Renal cortical epithelial cell (primary cell): ENCODE measurements around the gene MAPKAPK3. TPM values are rescaled to one million over a fixed set of nuclear protein-coding genes. Genes with fewer than 3 reads are reported as not detected.

Source experiments
- DNase-seq: peaks from one replicate; pipeline ENCODE4 v3.0.0-alpha.2; 2011; ENCODE audit warnings: low read depth
- total RNA-seq: library from RNA; depleted of rRNA; stranded (reverse); fragments of >200 nt; gene quantifications from 2 replicates; pipeline ENCODE4 v1.2.3, GENCODE V29; 2014

Gene MAPKAPK3
- total RNA-seq, 1 donor from 2014 or later: 51.7 TPM

GRCh38 chr3:50609071-50609762 lies 7.7 kb upstream of the MAPKAPK3 start:
- no peak for DNase-seq

DNA sequence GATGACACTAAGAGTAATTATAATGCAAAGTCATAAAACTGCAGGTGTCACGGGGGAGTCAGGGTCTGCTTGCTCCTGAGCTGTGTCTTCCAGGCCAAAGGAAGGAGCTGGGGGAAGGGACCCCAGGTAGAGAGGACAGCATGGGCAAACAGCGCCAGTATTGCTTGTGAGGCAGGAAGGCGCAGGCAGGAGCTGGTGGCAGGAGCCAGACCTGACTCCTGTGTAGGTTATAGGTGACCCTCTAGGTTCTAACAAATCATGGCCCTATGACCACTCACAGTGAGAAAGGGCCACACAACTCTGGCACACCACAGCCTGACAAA lies 7.2 kb upstream of the MAPKAPK3 start:
- DNase-seq: no peak

DNA sequence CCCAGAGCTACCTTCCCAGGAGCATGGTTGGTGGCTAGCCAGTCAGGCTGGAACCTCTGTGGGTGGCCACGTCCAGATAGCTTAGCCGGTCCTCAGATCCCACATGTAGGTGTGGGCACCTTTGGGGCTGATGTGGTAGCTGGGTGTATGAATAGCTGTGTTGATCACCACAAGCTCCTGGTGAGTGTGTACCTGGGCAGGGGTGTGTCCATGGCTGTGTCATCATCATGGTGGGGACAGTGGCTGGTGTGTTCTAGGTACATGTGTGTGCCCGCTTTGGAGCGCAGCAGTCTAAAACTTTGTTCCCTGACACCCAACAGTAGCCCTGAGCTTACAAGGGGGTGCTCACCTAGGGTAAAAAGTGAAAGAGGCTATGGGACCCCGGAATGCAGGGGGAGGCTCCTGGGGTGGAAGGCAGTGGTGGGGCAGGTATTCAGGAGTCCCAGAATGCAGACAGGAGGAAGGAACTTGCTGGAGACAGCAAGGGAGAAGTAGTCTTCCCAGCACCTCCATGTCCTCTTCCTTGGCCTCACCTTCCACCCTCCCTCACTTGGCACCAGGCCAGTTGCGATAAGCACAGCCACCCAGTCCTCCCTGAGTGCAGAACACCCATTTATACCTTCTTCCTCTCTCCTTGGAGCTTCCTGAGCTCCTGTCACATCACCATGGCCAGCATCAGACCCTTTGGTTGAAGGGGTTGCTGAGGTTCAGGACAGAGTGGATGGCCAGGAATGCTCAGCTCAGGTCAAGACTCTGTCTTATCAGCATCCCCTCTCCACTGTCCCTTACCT lies 6.6 kb upstream of the MAPKAPK3 start:
- DNase-seq: no peak

GRCh38 chr3:50610992-50611463 lies 5.9 kb upstream of the MAPKAPK3 start:
- no peak for DNase-seq

- peak; percentile 85 for DNase-seq
These were observed 5.3 kb upstream of the MAPKAPK3 start, which contains the start of gene CISH for GRCh38 chr3:50611464-50612233. CISH (minus strand) TSS chr3:50611774; CDS start chr3:50611650, 124 bp downstream.

- no peak for DNase-seq
These were observed 4.6 kb upstream of the MAPKAPK3 start for GRCh38 chr3:50612234-50612882.

- no peak for DNase-seq
These were observed 3.7 kb upstream of the MAPKAPK3 start for GRCh38 chr3:50612970-50613846.

DNA sequence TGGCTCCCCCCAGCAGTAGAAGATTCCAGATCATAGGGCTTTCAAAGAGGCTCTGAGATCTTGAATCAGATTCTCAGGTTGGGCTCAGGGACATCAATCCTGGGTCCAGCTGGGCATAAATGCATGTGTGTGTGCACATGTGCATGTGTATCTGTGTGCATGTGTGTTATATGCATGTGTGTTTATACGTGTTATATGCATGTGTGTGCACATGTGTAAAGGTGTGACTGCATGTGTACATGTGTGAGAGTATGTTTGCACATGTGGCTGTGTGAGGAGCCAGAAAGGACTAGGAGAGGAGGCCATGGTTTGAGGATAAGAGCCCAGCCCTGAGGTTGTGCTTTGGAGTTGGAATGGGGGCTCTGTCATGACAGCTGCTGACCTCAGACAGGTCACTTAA lies 1.8 kb upstream of the MAPKAPK3 start:
- no peak for DNase-seq

DNA sequence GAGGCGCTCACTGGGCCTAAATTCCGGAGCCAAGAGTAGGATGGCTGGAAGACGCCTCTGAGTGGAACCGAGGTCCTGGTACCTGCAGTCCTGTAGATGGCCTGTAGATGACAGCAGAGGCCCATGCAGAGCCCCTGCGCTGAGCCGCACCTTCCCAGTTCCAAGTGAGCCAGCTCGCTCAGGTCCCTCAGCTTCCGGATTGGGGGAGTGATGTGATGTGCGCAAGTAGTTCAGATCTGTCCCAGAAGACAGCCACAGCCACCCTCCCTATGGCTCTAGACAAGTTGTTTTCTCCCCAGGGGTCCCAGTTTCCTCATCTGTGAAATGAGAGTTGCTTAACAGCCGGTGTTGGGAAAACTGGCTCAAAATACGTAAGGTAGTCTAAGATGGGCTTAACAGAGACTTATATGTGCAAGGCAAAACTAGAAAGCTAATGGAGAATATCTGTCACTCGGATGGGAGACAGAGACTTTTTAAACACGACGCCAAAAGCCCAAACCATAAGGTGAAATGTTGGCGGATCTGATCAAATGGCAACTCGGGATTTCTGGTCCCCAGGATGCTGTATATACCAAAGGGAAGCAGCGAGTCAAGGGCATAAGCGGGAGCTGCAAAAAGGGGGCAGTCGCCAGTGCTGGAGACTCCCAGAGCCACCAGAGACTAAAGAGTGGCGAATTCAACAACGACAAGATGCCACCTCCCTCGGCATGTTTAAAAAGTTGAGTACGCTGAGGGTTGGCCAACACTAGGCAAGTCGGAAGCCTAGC lies 765 bp upstream of the MAPKAPK3 start:
- peak; percentile 66 for DNase-seq

GRCh38 chr3:50616770-50617095 lies 218 bp upstream of the MAPKAPK3 start:
- DNase-seq: peak; percentile 74

DNA sequence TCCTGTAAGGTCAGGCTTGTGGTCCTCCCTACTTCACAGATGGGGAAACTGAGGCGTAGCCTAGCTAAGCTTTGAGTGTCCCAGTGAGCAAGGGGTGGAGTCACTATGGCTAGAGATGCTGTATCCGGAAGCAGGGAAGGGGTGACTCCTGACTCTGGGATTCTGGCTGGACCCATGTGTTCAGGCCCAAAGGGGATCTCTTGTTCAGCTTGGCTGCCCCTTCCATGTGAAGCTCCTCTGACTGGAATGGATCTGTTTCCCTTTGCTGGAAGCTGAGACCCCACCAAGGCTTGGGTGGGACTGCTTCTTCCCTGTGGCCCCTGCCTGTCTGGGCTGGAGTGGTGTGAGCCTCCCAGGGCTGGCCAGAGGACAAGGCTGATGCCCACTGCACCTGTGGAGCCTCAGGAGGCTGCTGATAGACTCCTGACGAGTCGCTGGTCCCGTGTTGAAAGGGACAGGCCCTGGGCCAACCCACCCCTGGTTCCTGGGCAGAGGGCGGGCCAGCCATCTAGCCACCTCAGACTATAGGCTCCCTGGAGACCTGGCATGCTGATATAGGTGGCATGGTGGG lies 1.0 kb downstream of the MAPKAPK3 start:
- no peak for DNase-seq

DNA sequence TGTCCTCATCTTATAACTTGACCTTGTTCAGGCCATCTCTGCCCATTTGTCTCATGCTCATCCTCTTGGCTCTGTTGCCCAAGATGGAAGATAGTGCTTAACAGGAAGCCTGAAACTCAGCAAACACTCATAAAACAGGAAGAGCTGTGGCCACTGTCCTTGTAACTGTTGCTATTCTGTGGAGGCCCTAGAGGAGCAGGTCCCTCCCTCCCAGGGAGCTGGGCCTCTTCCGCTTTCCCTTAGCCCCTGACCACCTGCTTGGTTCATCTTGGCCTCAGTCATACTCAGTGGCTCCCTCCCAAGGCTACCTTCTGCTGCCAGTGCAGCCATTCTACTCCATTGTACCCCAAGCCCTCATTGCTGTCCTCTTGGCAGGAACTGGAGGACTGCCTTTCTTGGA lies 3.5 kb downstream of the MAPKAPK3 start:
- no peak for DNase-seq

DNA sequence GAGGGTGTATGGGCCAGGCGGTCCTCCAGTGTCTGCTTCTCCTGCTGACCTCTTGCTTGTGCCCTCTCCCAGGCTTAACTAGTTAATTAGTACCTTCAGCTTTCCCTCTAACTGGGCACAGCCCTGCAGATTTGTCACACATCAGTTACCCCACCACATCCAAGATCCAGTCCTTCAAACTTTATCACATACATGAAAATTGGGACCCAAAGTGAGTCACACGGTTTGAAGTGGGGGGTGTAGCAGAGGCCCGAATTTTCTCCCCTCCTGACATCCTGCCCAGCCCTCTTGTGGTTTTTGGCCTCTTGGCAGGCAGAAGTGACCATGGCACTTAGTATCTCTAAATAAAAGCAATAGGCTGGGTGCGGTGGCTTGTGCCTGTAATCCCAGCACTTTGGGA lies 3.9 kb downstream of the MAPKAPK3 start:
- DNase-seq: peak; percentile 96

DNA sequence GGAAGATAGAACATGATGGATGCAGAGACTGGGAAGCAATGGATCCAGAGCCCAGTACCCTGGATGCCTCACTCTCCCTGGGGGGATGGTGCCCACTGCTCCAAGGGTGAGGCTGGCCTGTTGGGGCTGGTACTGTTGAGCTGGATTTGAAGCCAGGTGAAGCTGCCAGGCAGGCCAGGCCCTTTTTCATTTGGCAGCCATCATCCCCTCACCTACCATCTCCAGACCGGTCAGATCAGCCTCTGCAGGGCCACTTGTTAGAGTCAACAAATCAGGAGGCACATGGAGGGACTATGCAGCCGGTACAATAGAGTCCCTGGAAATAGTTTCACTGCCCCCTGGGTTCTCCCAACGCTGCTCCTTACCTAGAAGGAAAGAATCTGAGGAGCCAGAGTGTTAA lies 5.9 kb downstream of the MAPKAPK3 start:
- no peak for DNase-seq

- DNase-seq: peak; percentile 33
These were observed 7.0 kb downstream of the MAPKAPK3 start for GRCh38 chr3:50623840-50624474.

DNA sequence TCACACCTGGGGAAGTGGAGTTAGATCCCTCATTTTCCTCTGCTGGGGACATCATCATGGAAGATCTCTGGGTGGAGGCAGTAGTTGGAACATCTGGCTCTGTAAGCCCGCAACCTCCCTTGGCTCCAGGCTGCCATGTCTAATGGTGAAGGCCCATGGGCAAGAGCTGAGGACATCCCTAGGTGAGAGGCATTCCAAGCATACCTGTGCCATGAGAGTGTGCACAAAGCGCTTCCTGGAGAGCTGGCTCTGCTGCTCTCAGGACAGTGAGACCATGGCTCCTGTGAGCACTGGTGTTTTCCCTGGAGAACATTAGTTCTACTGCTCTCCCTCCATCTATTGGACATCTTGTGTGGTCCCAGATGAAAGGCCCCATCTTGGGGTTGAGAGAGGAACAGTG lies 7.7 kb downstream of the MAPKAPK3 start:
- peak; percentile 68 for DNase-seq

DNA sequence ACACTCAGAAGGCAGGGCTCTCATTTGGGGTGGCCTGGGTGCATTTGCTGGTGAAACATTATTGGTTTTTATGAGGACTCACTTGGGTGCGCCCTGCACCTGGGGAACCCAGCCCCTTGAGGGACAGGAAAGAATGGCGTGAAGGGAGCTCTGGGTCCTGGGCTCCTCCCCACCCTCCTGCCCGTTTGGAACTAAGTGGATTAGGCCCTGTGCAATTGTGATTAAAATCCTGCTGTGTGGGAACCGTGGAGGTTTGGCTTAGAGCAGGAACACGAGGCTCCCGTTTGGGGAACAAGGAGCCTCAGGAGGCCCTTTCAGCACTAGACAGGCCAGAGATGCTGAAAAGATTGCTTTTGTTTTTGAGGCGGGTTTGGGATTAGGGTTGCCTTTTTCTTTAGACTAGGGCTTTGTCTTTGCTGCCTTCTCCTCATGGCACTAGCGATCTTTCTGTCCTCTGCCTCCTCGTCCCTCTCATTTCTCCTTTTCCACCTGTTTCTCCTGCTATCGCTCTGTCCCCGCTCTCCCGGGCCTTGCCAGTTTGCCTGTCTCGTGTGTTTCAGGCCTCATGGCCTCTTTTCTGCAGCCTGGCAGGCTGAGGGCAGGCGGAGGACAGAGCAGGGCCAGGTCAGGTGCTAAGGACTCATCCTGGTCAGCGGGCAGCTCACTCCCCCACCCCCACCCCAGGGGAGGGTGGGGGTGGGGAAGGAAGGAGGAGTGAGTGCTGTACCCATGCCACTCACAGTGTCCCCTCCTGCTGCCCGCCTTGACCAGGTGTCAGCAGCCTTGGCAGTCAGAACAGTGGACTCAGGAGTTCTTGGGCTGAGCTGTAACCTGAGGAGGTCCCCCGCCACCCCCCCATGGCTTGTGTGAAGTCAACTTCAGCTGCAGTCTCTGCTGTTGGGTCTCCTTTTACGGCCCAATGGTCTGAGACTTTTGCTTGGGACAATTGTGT lies 8.6 kb downstream of the MAPKAPK3 start:
- DNase-seq: no peak

DNA sequence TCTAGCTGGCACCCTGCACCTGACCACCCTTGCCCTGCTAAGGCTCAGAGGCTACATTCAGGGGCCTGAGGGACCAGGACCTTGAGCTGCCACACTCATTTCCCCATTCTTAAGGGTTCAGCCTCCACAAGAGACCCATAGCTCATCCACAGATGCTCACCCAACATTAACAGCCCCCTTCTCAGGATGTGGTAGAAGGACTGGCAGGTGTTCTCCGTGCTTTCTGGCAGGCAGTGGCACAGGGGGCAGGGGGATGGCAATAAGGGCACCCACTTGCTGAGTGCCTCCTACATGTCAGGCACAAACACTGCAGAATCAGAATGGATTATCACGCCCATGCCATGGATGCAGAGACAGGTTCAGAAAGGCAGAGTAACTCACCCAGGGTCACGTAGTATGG lies 9.4 kb downstream of the MAPKAPK3 start:
- DNase-seq: no peak
